ENCODE results near the gene SULT1C4. TPM values are rescaled to one million over a fixed set of nuclear protein-coding genes. Genes with fewer than 3 reads are reported as not detected.
"Not testable (repeated sequence)": the region's sequence is repeated elsewhere in the genome, so short reads cannot be mapped to it uniquely, and the experiment has no call there.

Gene SULT1C4
- total RNA-seq, 1 donor from 2014 or later, result 6.6 TPM

GRCh38 chr2:108414256-108414876, 36.6 kb downstream of the SULT1C4 start:
- DNase-seq, result no peak

- DNase-seq, result no peak
Measured at GRCh38 chr2:108414945-108415344, 37.2 kb downstream of the SULT1C4 start.

- DNase-seq, result no peak
Measured at GRCh38 chr2:108417254-108417653, 39.5 kb downstream of the SULT1C4 start.

- DNase-seq, result peak; percentile 41
Measured at GRCh38 chr2:108418416-108418815, 40.7 kb downstream of the SULT1C4 start.

GRCh38 chr2:108423067-108423466, 45.3 kb downstream of the SULT1C4 start:
- no peak for DNase-seq

GRCh38 chr2:108423502-108424251, 45.9 kb downstream of the SULT1C4 start:
- no peak for DNase-seq

GRCh38 chr2:108428286-108429009, 50.7 kb downstream of the SULT1C4 start:
- no peak for DNase-seq

- not testable (repeated sequence) for DNase-seq
Measured at GRCh38 chr2:108435578-108435977, 57.8 kb downstream of the SULT1C4 start.

GRCh38 chr2:108436976-108437375, 59.2 kb downstream of the SULT1C4 start:
- DNase-seq, result no peak

Small RNA genes lying within 50 kb of the gene (small RNA-seq; reads per million reads assigned to genes)
- not detected for gene SMIM12P1

Other genes with a start within 250 kb of the SULT1C4 start
- gene SULT1C3, start 138.0 kb upstream of the SULT1C4 start, total RNA-seq, result not detected
- gene SULT1C2, start 89.1 kb upstream of the SULT1C4 start, total RNA-seq, result 0.62 TPM
- gene GCC2, start 71.3 kb downstream of the SULT1C4 start, total RNA-seq, result 31.4 TPM
- gene LIMS1, start 156.5 kb downstream of the SULT1C4 start, total RNA-seq, result 18.1 TPM

All from occipital lobe (tissue), 3 donors.